H1 (cell line): ENCODE data around the gene CSTF3. TPM values are rescaled to one million over a fixed set of nuclear protein-coding genes. Genes with fewer than 3 reads are reported as not detected.

Experiments
- CTCF ChIA-PET: fragments of 300-600 bp; sonication (Branson Sonifier 250); formaldehyde crosslinking; loops from one replicate; lab custom pipeline; 2021; ENCODE audit not compliant: partially characterized antibody; lab: Charles Lee
- POLR2A ChIA-PET: fragments of 300-600 bp; sonication (Branson Sonifier 250); formaldehyde crosslinking; loops from one replicate; lab custom pipeline; 2021; ENCODE audit warnings: inconsistent platforms; ENCODE audit not compliant: partially characterized antibody; lab: Charles Lee
- DNase-seq, 2 experiments: peaks; one replicate each; pipeline versions ENCODE4 v3.0.0 to v3.0.0-alpha.2; 2010 to 2022; ENCODE audit warnings: low spot score in 2 of 2, low read depth in 1 of 2, mixed read lengths in 1 of 2
- FAIRE-seq: peaks from 2 replicates; lab custom pipeline; 2011; peaks lifted over from hg19 to GRCh38; lab: Jason Lieb, UNC
- H2AFZ ChIP-seq: 2 replicates; pipeline ENCODE4 v1.8.1; 2012; ENCODE audit warnings: low read length, inconsistent platforms
- H2AK5ac ChIP-seq: 2 replicates; pipeline ENCODE4 v1.6.1; 2013; ENCODE audit warnings: low read depth, low read length
- H2BK120ac ChIP-seq: replicated peaks from 2 replicates; pipeline ENCODE3; 2013; ENCODE audit warnings: low read depth, low read length, inconsistent platforms
- H2BK12ac ChIP-seq: 2 replicates; pipeline ENCODE4 v1.6.1; 2013; ENCODE audit warnings: low read depth, low read length
- H2BK15ac ChIP-seq: 2 replicates; pipeline ENCODE4 v1.6.1; 2013; ENCODE audit warnings: low read length
- H2BK20ac ChIP-seq: 2 replicates; pipeline ENCODE4 v1.6.1; 2013; ENCODE audit warnings: low read length
- H2BK5ac ChIP-seq: 2 replicates; pipeline ENCODE4 v1.6.1; 2013; ENCODE audit warnings: low read depth, low read length
- H3K14ac ChIP-seq: 2 replicates; pipeline ENCODE4 v1.6.1; 2013; ENCODE audit warnings: inconsistent platforms; ENCODE audit not compliant: insufficient read length
- H3K18ac ChIP-seq: 2 replicates; pipeline ENCODE4 v1.6.1; 2013; ENCODE audit warnings: low read length; ENCODE audit errors: extremely low read depth
- H3K23ac ChIP-seq: 2 replicates; pipeline ENCODE4 v1.6.1; 2013; ENCODE audit warnings: inconsistent platforms; ENCODE audit not compliant: insufficient read length
- H3K23me2 ChIP-seq: 2 replicates; pipeline ENCODE4 v1.6.1; 2013; ENCODE audit warnings: low read depth, low read length
- H3K27ac ChIP-seq: 2 replicates; pipeline ENCODE4 v1.6.1; 2011; ENCODE audit warnings: low read depth, low read length, inconsistent platforms
- H3K27me3 ChIP-seq, 4 experiments: replicated peaks in 1 of 4; 1 replicate in 1 of 4; 2 replicates in 3 of 4; pipeline versions ENCODE4 v1.6.1 to v1.8.1; 2011 to 2013; ENCODE audit warnings: low read length in 3 of 4, mild to moderate bottlenecking in 3 of 4, inconsistent platforms in 2 of 4, mixed read lengths in 2 of 4, moderate library complexity in 1 of 4; ENCODE audit not compliant: control insufficient read depth in 3 of 4, insufficient read depth in 3 of 4; ENCODE audit errors: extremely low read depth in 1 of 4
- H3K36me3 ChIP-seq, 4 experiments: 2 replicates each; pipeline versions ENCODE4 v1.6.1 to v1.8.1; 2011 to 2013; ENCODE audit warnings: mild to moderate bottlenecking in 4 of 4, low read length in 3 of 4, moderate library complexity in 2 of 4, control low read depth in 1 of 4, inconsistent platforms in 1 of 4; ENCODE audit not compliant: insufficient read depth in 4 of 4, control insufficient read depth in 2 of 4
- H3K4ac ChIP-seq: replicated peaks from 2 replicates; pipeline ENCODE3; 2013; ENCODE audit warnings: low read length, low read depth, mixed read lengths, inconsistent platforms; ENCODE audit not compliant: insufficient read length
- H3K4me1 ChIP-seq, 4 experiments: replicated peaks in 1 of 4; 1 replicate in 1 of 4; 2 replicates in 3 of 4; pipeline versions ENCODE4 v1.6.1 to v1.8.1; 2011 to 2013; ENCODE audit warnings: low read length in 3 of 4, inconsistent platforms in 2 of 4, mixed read lengths in 1 of 4; ENCODE audit not compliant: insufficient read depth in 4 of 4, control insufficient read depth in 3 of 4
- H3K4me2 ChIP-seq, 2 experiments: 2 replicates each; pipeline versions ENCODE4 v1.6.1 to v1.8.1; 2011 to 2013; ENCODE audit warnings: low read depth in 2 of 2, low read length in 2 of 2, control low read depth in 1 of 2, inconsistent platforms in 1 of 2, mild to moderate bottlenecking in 1 of 2; ENCODE audit not compliant: insufficient read depth in 1 of 2
- H3K4me3 ChIP-seq, 4 experiments: fragments of 200-600, 300-600 bp in 1 of 4; sonication (generic), shearing (Covaris generic), sonication (Bioruptor Twin) in 1 of 4; 2 replicates each; pipeline versions ENCODE4 v1.5.1 to v1.8.1; 2011 to 2016; ENCODE audit warnings: low read length in 4 of 4, low read depth in 3 of 4, control low read depth in 2 of 4, inconsistent platforms in 2 of 4, mild to moderate bottlenecking in 2 of 4, mixed read lengths in 1 of 4, moderate library complexity in 1 of 4; ENCODE audit not compliant: insufficient read depth in 2 of 4; ENCODE audit errors: extremely low read depth in 1 of 4
- H3K56ac ChIP-seq: replicated peaks from 2 replicates; pipeline ENCODE3; 2013; ENCODE audit warnings: low read depth, mild to moderate bottlenecking, mixed read lengths, low read length, inconsistent platforms; ENCODE audit not compliant: insufficient read length
- H3K79me1 ChIP-seq: 2 replicates; pipeline ENCODE4 v1.6.1; 2013; ENCODE audit warnings: low read depth, low read length, control low read depth
- H3K79me2 ChIP-seq, 2 experiments: 2 replicates each; pipeline versions ENCODE4 v1.6.1 to v1.8.1; 2012 to 2013; ENCODE audit warnings: low read length in 2 of 2, mild to moderate bottlenecking in 2 of 2, inconsistent platforms in 1 of 2; ENCODE audit not compliant: insufficient read depth in 2 of 2, control insufficient read depth in 1 of 2
- H3K9ac ChIP-seq, 4 experiments: replicated peaks in 1 of 4; 1 replicate in 1 of 4; 2 replicates in 3 of 4; pipeline versions ENCODE4 v1.6.1 to v1.8.1; 2011 to 2013; ENCODE audit warnings: low read depth in 3 of 4, low read length in 3 of 4, control low read depth in 2 of 4, mild to moderate bottlenecking in 2 of 4, moderate library complexity in 2 of 4, inconsistent platforms in 1 of 4; ENCODE audit errors: extremely low read depth in 1 of 4
- H3K9me3 ChIP-seq, 2 experiments: 2 replicates each; pipeline versions ENCODE4 v1.6.1 to v1.8.1; 2012 to 2013; ENCODE audit warnings: mild to moderate bottlenecking in 2 of 2, moderate library complexity in 2 of 2, control low read depth in 1 of 2, inconsistent platforms in 1 of 2, low read depth in 1 of 2, low read length in 1 of 2, mixed read lengths in 1 of 2; ENCODE audit not compliant: insufficient read depth in 2 of 2
- H4K20me1 ChIP-seq, 2 experiments: replicated peaks in 1 of 2; 2 replicates each; pipeline versions ENCODE3 to v1.8.1; 2011 to 2013; ENCODE audit warnings: inconsistent platforms in 2 of 2, low read length in 2 of 2, mild to moderate bottlenecking in 1 of 2; ENCODE audit not compliant: insufficient read depth in 2 of 2, control insufficient read depth in 1 of 2
- H4K5ac ChIP-seq: 2 replicates; pipeline ENCODE4 v1.6.1; 2013; ENCODE audit warnings: low read length, low read depth, mixed read lengths, inconsistent platforms; ENCODE audit not compliant: insufficient read length
- H4K8ac ChIP-seq: 2 replicates; pipeline ENCODE4 v1.8.0; 2013; ENCODE audit warnings: mild to moderate bottlenecking, moderate library complexity, low read length, inconsistent platforms; ENCODE audit not compliant: insufficient read depth; ENCODE audit errors: extremely low read depth
- H4K91ac ChIP-seq: replicated peaks from 2 replicates; pipeline ENCODE3; 2013; ENCODE audit warnings: low read length, mixed read lengths, inconsistent platforms; ENCODE audit not compliant: insufficient read length
- BCL11A ChIP-seq, 2 experiments: IDR thresholded peaks; one replicate each; pipeline ENCODE4 v1.6.1; 2011; ENCODE audit warnings: low read depth in 2 of 2, low read length in 2 of 2, mild to moderate bottlenecking in 2 of 2
- CBX5 ChIP-seq: fragments of 300-800, 300-1000 bp; sonication (generic); IDR thresholded peaks from 2 replicates; pipeline ENCODE4 v1.7.1; 2016; ENCODE audit warnings: antibody characterized with exemption, low read length, low read depth
- CTCF ChIP-seq, 3 experiments: IDR thresholded peaks; 1 replicate in 2 of 3; 2 replicates in 1 of 3; pipeline versions ENCODE4 v1.5.1 to v1.6.1; 2011; ENCODE audit warnings: low read length in 3 of 3, mild to moderate bottlenecking in 3 of 3, inconsistent platforms in 2 of 3, low read depth in 1 of 3, moderate library complexity in 1 of 3; ENCODE audit not compliant: insufficient read depth in 1 of 3; ENCODE audit errors: control extremely low read depth in 1 of 3
- EGR1 ChIP-seq: IDR thresholded peaks from 2 replicates; pipeline ENCODE4 v1.6.1; 2011; ENCODE audit warnings: low read depth, low read length, borderline replicate concordance
- GABPA ChIP-seq: IDR thresholded peaks from 2 replicates; pipeline ENCODE4 v1.6.1; 2011; ENCODE audit warnings: mild to moderate bottlenecking, low read length, moderate library complexity, borderline replicate concordance; ENCODE audit not compliant: insufficient read depth
- HDAC6 ChIP-seq: IDR thresholded peaks from one replicate; pipeline ENCODE4 v1.7.1; 2012; ENCODE audit warnings: low read depth, mild to moderate bottlenecking, inconsistent platforms, low read length, moderate library complexity
- JUN ChIP-seq: IDR thresholded peaks from 2 replicates; pipeline ENCODE4 v1.6.1; 2011; ENCODE audit warnings: low read depth, mild to moderate bottlenecking, improper control_type of control experiment, low read length
- KDM5A ChIP-seq: fragments of 200-600 bp; IDR thresholded peaks from 2 replicates; pipeline ENCODE4 v1.7.1; 2012; ENCODE audit warnings: mild to moderate bottlenecking, low read length, inconsistent platforms, mixed read lengths
- NRF1 ChIP-seq: IDR thresholded peaks from 2 replicates; pipeline ENCODE4 v1.6.1; 2011; ENCODE audit warnings: mild to moderate bottlenecking, low read depth, low read length, improper control_type of control experiment
- PHF8 ChIP-seq: fragments of 200-600 bp; sonication (generic); conservative IDR thresholded peaks from 2 replicates; pipeline ENCODE4 v1.7.1; 2012; ENCODE audit warnings: low read depth, mild to moderate bottlenecking, inconsistent platforms, low read length, moderate library complexity
- RFX5 ChIP-seq: IDR thresholded peaks from 2 replicates; pipeline ENCODE4 v1.6.1; 2011; ENCODE audit warnings: low read depth, low read length, improper control_type of control experiment, borderline replicate concordance
- RXRA ChIP-seq: IDR thresholded peaks from 2 replicates; pipeline ENCODE4 v1.6.1; 2011; ENCODE audit warnings: low read depth, mild to moderate bottlenecking, low read length, moderate library complexity; ENCODE audit not compliant: insufficient read depth
- WGBS, 2 experiments: shearing (Covaris generic) in 1 of 2; methylation state at CpG; one replicate each; pipeline versions ENCODE4 v1.1.6 to v1.1.7; 2013 to 2015; ENCODE audit warnings: low lambda C conversion rate in 2 of 2, mixed read lengths in 2 of 2, inconsistent platforms in 1 of 2, low coverage in 1 of 2, missing lambda C conversion rate in 1 of 2; ENCODE audit not compliant: insufficient replicate concordance in 2 of 2, insufficient coverage in 1 of 2, insufficient read length in 1 of 2; ENCODE audit errors: extremely low coverage in 1 of 2, missing lambda C conversion rate in 1 of 2; 5-methylcytosine and 5-hydroxymethylcytosine counted together
- polyA plus RNA-seq, 7 experiments: library from polyadenylated mRNA; depleted of rRNA in 3 of 7; stranded (reverse) in 5 of 7; unstranded in 2 of 7; fragments of >200 nt in 5 of 7; fragments of 200-250 nt in 2 of 7; gene quantifications; 1 replicate in 5 of 7; 2 replicates in 1 of 7; 4 replicates in 1 of 7; pipeline versions ENCODE4 v1.2.1 to v1.2.3, GENCODE V29; 2011 to 2013; ENCODE audit warnings: missing spikeins in 2 of 7, mixed read lengths in 2 of 7
- total RNA-seq: library from RNA; stranded (reverse); fragmentation: NEBNext Ultra II Directional; extraction: Animal tissue kit (Norgen Biotek cat#: 25700); gene quantifications from 2 replicates; pipeline ENCODE4 v1.2.1, GENCODE V29; 2021

The CSTF3 gene
- total and polyA plus RNA-seq, 2 of the 8 experiments (the other 6 are each of a cell fraction or from before 2014, with no cell fraction given), result 22.3 to 54.7 TPM

- Histone ChIP-seq H3K14ac (no peak overlapping the region), H4K20me1 (no peaks in the 10 kb centered on the region), H3K18ac (no peak overlapping the region), H3K4me3 (no peak overlapping the region), H2AFZ (no peak overlapping the region), H2BK15ac (no peak overlapping the region), H2AK5ac (no peak overlapping the region), H3K4ac (no peak overlapping the region), H3K56ac (no peak overlapping the region), H3K27ac (no peak overlapping the region), H3K23me2 (no peaks in the 10 kb centered on the region), H3K79me2 (no peaks in the 10 kb centered on the region), H3K27me3 (no peaks in the 10 kb centered on the region), H4K91ac (no peak overlapping the region), H3K23ac (no peak overlapping the region), H2BK20ac (no peak overlapping the region), H4K5ac (no peak overlapping the region), H3K4me2 (no peak overlapping the region), H2BK120ac (no peak overlapping the region), H3K4me1 (no peaks in the 10 kb centered on the region), H2BK12ac (no peak overlapping the region), H3K9ac (no peak overlapping the region), H2BK5ac (no peak overlapping the region), H4K8ac (no peak overlapping the region), H3K9me3 (no peaks in the 10 kb centered on the region), H3K79me1 (no peaks in the 10 kb centered on the region), H3K36me3 (peaks cover 3 to 32% (median 9%) of the 10 kb centered on the region in 4 experiments; a peak in 6 of 8 replicates)
- WGBS, 2 experiments, result 88% methylated on average over 3 of the region's 3 CpGs; no CpG with 5 or more reads in 1 of the 2 experiments
- no peak for FAIRE-seq
- ChIA-PET POLR2A (interaction anchor here (0.9 to 1.2 kb wide), 2 partner anchors 36 to 91 kb away, joined by 3 read pairs; no protein-coding TSS in a partner anchor), CTCF (interaction anchor here (0.5 to 1.7 kb wide), 11 partner anchors 9 to 319 kb away, joined by 3 to 4 read pairs (median 3); partner anchors contain the start of gene DEPDC7)
- no peak for DNase-seq
- no peak for TF ChIP-seq RFX5
- TF ChIP-seq HDAC6, result no peak
- TF ChIP-seq GABPA, result no peak
- no peak for TF ChIP-seq NRF1
- TF ChIP-seq CTCF (IDR thresholded peaks at IDR 0.05; ENCODE audit: control extremely low read depth in 1 of 3, insufficient read depth in 1 of 3, low read depth in 1 of 3, low read length in 3 of 3), result no peak
- no peak for TF ChIP-seq RXRA
- TF ChIP-seq BCL11A (IDR thresholded peaks at IDR 0.05; ENCODE audit: low read depth in 2 of 2, low read length in 2 of 2), result no peak
- no peak for TF ChIP-seq CBX5
- TF ChIP-seq KDM5A, result no peak
- TF ChIP-seq JUN, result no peak
- no peak for TF ChIP-seq EGR1
- TF ChIP-seq PHF8, result no peak
Measured at GRCh38 chr11:33060271-33060670, 101.0 kb downstream of the CSTF3 start.
